Stimulated activated naive B cell treated with anti-CD40 and anti-IgM and Interleukin-4, amounts not matched to agents 10 μg/mL and 1 μg/mL and 100 μg/mL, for 72 hours (primary cell): ENCODE data around the gene OPA3.

Source experiments
- ATAC-seq, 2 donors: fragments of 150-1000 bp; cut with Tn5 transposase; replicated peaks; 2 replicates each; pipeline ENCODE4 v1.10.0; 2021; ENCODE audit warnings: moderate library complexity in 1 of 2
- DNase-seq: peaks from one replicate; pipeline ENCODE4 v3.0.0; 2021
- H3K27ac Mint-ChIP-seq: one replicate; pipeline ENCODE4 v1.8.0; 2022; ENCODE audit warnings: mild to moderate bottlenecking, mixed read lengths
- H3K27me3 Mint-ChIP-seq, 2 donors: one replicate each; pipeline ENCODE4 v1.8.0; 2022; ENCODE audit warnings: mixed read lengths in 2 of 2
- H3K36me3 Mint-ChIP-seq, 2 donors: one replicate each; pipeline ENCODE4 v1.8.0; 2022; ENCODE audit warnings: mixed read lengths in 2 of 2, mild to moderate bottlenecking in 1 of 2
- H3K4me1 Mint-ChIP-seq, 2 donors: one replicate each; pipeline ENCODE4 v1.8.0; 2022; ENCODE audit warnings: mixed read lengths in 2 of 2, mild to moderate bottlenecking in 1 of 2
- H3K4me3 Mint-ChIP-seq, 2 donors: one replicate each; pipeline ENCODE4 v1.8.0; 2022; ENCODE audit warnings: mild to moderate bottlenecking in 2 of 2, mixed read lengths in 2 of 2, moderate library complexity in 1 of 2
- H3K9me3 Mint-ChIP-seq, 2 donors: one replicate each; pipeline ENCODE4 v1.8.0; 2022; ENCODE audit warnings: mixed read lengths in 2 of 2, mild to moderate bottlenecking in 1 of 2

The OPA3 gene

DNA sequence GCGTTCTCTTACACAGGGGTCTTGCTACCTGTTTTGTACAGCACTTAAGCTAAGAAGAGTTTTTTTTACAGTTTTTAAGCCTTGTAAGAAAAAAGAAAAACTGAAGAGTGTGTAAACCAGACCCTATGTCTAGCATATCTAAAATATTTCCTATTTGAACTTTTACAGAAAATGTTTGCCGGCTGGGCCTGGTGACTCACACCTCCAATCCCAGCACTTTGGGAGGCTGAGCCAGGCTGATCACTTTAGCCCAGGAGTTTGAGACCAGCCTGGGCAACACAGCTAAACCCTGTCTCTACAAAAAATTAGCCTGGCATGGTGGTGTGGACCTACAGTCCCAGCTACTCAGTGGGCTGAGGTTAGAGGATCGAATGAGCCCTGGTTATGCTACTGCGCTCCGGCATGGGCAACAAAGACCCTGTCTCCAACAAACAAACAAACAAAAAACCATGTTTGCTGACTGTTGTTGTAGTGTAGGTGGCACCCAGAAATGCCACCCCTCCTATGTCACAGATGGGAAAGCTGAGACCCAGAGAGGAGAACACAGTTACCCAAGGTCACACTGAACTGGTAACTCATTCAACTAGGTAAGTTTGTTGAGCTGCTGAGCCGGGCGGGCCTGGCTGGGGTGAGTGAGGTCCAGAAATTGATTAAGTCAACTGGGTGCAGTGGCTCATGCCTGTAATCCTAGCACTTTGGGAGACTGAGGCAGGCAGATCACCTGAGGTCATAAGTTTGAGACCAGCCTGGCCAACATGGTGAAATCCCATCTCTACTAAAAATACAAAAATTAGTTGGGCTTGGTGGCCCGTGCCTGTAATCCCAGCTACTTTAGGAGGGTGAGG lies 79.2 kb downstream of the OPA3 start:
- DNase-seq (no peak), ATAC-seq (no peak)
- H3K9me3 Mint-ChIP-seq: no peaks in the 10 kb centered on the region
- peaks cover 16 to 29% of the 10 kb centered on the region in 2 donors for H3K36me3 Mint-ChIP-seq
- peak overlapping the region; percentile 88 for H3K27ac Mint-ChIP-seq
- H3K4me1 Mint-ChIP-seq: peaks cover 33 to 46% of the 10 kb centered on the region in 2 donors
- peak overlapping the region; percentile 83 to 95 for H3K4me3 Mint-ChIP-seq
- H3K27me3 Mint-ChIP-seq: no peaks in the 10 kb centered on the region

DNA sequence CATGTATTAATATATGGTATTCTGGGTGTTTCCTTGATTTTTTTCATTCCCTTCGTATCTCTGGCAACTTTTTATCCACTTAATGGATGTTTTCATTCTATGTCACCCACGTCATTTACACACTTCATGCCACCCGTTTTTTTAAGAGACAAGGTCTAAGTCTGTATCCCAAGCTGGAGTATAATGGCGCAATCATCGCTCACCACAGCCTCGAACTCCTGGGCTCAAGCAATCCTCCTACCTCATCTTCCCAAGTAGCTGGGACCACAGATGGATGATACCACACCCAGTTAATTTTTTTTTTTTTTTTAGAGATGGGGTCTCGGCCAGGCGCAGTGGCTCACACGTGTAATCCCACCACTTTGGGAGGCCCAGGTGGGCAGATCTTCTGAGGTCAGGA lies 80.7 kb downstream of the OPA3 start:
- peaks cover 5 to 8% of the 10 kb centered on the region in 2 donors for H3K27me3 Mint-ChIP-seq
- ATAC-seq (no peak), DNase-seq (no peak)
- H3K9me3 Mint-ChIP-seq: peaks cover 0 to 4% of the 10 kb centered on the region in 2 donors
- peaks cover 12 to 20% of the 10 kb centered on the region in 2 donors for H3K36me3 Mint-ChIP-seq
- no peak overlapping the region for H3K4me3 Mint-ChIP-seq
- peaks cover 29 to 44% of the 10 kb centered on the region in 2 donors for H3K4me1 Mint-ChIP-seq
- H3K27ac Mint-ChIP-seq: no peak overlapping the region

DNA sequence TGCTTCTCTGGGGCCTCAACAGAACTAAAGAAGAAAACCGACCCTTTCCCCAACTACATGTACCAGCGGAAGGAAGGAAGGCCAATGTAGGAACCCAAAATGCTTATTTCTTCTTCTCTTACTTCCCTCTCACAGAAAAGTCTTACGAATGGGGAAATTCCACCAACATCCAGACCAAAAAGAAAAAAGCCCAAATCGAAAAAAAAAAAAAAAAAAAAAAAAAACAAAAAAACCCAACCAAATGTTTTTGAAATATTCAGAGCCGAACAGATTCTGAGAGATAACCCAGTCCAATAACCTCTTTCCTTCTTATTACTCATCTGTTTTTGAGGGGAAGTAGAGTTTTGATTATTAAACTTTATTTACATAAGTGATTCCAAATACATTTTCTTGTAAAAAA lies 82.5 kb downstream of the OPA3 start:
- peak overlapping the region; percentile 69 for H3K27ac Mint-ChIP-seq
- no peak for DNase-seq
- H3K36me3 Mint-ChIP-seq: peaks cover 9 to 14% of the 10 kb centered on the region in 2 donors
- peaks cover 5 to 8% of the 10 kb centered on the region in 2 donors for H3K27me3 Mint-ChIP-seq
- peaks cover 34 to 62% of the 10 kb centered on the region in 2 donors for H3K4me1 Mint-ChIP-seq
- no peak overlapping the region for H3K4me3 Mint-ChIP-seq
- peaks cover 0 to 4% of the 10 kb centered on the region in 2 donors for H3K9me3 Mint-ChIP-seq
- no peak for ATAC-seq

DNA sequence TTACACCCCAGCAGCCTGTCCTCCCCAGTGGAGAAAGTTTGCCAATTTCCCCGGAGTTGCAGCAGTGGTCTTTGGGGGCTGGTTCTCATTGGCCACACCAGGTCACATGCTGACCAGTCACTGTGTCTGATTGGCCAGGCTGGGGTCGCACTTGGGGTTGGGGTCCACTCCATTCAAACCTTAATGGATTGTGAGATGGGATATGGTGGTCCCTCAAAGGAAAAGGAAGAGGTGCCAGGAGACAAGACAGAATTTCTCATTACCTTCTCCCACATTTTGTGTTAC lies 82.9 kb downstream of the OPA3 start:
- Mint-ChIP-seq H3K4me3 (no peak overlapping the region), H3K27ac (no peak overlapping the region), H3K36me3 (peaks cover 9 to 13% of the 10 kb centered on the region in 2 donors), H3K9me3 (peaks cover 0 to 4% of the 10 kb centered on the region in 2 donors), H3K27me3 (peaks cover 5 to 8% of the 10 kb centered on the region in 2 donors), H3K4me1 (peaks cover 35 to 66% of the 10 kb centered on the region in 2 donors)
- ATAC-seq (no peak), DNase-seq (no peak)

DNA sequence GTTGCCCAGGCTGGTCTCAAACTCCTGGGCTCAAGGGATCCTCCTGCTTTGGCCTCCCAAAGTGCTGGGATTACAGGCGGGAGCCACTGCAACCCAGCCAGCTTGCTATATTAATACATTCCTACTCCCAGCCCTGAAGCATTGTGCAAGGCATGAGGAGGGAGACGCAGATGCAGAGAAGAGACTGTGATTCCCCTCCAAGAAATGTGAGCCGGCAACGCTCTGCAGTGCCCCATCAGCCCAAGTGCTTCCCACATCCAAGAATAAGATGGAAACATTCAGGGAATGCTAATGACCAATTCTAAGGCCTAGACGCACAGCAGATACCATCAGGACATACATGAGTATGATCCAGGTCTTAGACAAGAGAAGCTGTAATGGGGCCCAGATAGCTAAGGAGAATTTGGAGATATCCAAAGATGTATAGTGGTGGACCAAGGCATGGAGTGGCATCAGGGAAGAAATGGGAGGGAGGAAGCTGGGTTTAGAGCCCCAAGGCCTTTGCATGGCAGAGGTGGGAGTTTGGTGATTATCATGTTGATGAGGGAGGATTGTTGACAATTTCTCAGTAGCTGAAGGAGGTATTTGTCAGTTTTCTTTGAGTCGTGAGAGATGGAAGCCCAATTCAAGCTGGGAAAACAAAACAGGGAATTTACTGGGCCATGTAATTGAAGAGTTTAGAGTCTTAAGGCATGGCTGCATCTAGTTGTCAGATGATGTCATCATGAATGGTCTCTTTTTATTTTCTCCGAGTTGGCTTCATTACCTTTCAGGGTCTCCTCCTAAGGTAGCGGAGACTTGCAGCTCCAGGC lies 83.5 kb downstream of the OPA3 start:
- peaks cover 0 to 4% of the 10 kb centered on the region in 2 donors for H3K9me3 Mint-ChIP-seq
- peak overlapping the region; percentile 20 for H3K27ac Mint-ChIP-seq
- peaks cover 9 to 13% of the 10 kb centered on the region in 2 donors for H3K36me3 Mint-ChIP-seq
- DNase-seq (no peak), ATAC-seq (no peak)
- H3K27me3 Mint-ChIP-seq: peaks cover 5 to 10% of the 10 kb centered on the region in 2 donors
- peaks cover 35 to 63% of the 10 kb centered on the region in 2 donors for H3K4me1 Mint-ChIP-seq
- no peak overlapping the region for H3K4me3 Mint-ChIP-seq

DNA sequence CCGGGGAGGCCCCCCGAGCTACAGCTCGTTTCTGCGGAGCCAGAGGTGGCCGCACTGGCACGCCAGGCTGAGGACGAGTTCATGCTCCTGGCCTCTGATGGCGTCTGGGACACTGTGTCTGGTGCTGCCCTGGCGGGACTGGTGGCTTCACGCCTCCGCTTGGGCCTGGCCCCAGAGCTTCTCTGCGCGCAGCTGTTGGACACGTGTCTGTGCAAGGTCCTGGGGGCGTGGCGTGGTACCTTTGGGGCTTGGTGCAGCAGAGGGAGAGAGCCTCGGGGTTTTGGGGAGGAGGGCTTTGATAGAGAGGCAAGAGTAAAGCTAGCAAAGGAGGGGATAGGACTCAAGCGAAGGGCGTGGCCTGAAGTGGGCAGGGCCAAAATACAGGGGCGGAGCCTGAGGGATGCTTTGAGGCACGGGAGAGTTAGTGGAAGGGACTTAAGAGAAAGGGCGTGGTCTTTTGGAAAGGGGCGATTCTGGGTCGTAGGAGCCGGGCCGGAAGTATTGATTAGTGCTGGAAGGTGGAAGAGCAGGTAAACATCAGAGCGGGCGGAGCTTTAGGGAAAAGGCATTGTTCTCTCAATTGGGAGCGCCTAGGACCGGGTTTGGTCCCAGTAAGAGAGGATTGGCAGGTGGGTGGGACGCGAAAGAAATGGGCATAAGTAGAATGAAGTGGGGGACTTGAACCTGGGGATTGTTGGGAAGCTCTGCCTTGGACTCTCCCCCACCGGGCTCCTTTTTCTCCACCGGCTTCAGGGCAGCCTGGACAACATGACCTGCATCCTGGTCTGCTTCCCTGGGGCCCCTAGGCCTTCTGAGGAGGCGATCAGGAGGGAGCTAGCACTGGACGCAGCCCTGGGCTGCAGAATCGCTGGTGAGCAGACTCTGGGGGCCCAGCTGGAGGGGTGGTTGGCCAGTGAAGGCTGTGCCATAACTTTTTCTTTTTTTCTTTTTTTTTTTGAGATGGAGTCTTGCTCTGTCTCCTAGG lies 85.1 kb downstream of the OPA3 start:
- Mint-ChIP-seq H3K9me3 (peaks cover 0 to 4% of the 10 kb centered on the region in 2 donors), H3K4me3 (peak overlapping the region; percentile 50 to 68), H3K27ac (peak overlapping the region; percentile 7), H3K36me3 (peaks cover 9 to 13% of the 10 kb centered on the region in 2 donors), H3K27me3 (peaks cover 13 to 21% of the 10 kb centered on the region in 2 donors), H3K4me1 (peaks cover 34 to 55% of the 10 kb centered on the region in 2 donors)
- peak; percentile 34 to 41 for ATAC-seq
- DNase-seq: no peak

DNA sequence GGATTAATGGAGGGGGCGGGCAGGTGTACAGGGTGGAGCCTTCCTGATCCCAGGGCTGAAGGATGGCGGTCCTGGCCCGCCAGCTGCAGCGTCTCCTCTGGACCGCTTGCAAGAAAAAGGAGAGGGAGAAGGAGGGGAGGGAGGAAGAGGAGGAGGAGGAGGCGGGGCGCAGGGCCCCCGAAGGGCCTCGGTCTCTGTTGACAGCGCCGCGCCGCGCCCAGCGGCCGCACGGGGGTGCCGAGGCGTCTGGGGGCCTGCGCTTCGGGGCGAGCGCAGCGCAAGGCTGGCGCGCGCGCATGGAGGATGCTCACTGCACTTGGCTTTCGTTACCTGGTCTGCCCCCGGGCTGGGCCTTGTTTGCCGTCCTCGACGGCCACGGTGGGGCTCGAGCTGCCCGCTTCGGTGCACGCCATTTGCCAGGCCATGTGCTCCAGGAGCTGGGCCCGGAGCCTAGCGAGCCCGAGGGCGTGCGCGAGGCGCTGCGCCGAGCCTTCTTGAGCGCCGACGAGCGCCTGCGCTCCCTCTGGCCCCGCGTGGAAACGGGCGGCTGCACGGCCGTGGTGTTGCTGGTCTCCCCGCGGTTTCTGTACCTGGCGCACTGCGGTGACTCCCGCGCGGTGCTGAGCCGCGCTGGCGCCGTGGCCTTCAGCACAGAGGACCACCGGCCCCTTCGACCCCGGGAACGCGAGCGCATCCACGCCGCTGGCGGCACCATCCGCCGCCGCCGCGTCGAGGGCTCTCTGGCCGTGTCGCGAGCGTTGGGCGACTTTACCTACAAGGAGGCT lies 86.0 kb downstream of the OPA3 start, which contains the start of gene PPM1N:
PPM1N (plus strand) TSS at position 33 of the 785 bp plus-strand sequence; CDS start at position 63, 30 bp downstream.
- ATAC-seq (peak; percentile 41 to 43), DNase-seq (no peak)
- peak within 1 kb of the TSS; percentile 85 to 87 for H3K4me3 Mint-ChIP-seq
- peaks cover 34 to 62% of the 10 kb centered on the region in 2 donors for H3K4me1 Mint-ChIP-seq
- H3K9me3 Mint-ChIP-seq: peaks cover 0 to 4% of the 10 kb centered on the region in 2 donors
- peaks cover 9 to 13% of the 10 kb centered on the region in 2 donors for H3K36me3 Mint-ChIP-seq
- H3K27me3 Mint-ChIP-seq: peaks cover 17 to 21% of the 10 kb centered on the region in 2 donors
- H3K27ac Mint-ChIP-seq: peak within 1 kb of the TSS; percentile 83

DNA sequence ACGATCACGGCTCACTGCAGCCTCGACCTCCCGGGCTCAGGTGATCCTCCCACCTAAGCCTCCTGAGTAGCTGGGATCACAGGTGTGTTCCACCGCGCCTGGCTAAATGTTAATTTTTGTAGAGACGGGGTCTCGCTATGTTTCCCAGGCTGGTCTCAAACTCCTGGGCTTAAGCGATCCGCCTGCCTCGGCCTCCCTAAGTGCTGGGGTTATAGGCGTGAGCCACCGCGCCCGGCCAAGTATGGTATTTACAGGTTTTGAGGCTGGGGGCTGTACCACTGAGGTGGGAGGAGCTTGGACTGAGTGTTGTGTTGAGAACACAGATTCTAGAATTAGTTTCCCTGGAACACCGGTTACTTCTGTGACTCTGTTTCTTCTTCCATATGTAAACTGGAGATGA lies 86.8 kb downstream of the OPA3 start:
- peaks cover 24 to 28% of the 10 kb centered on the region in 2 donors for H3K27me3 Mint-ChIP-seq
- ATAC-seq (no peak), DNase-seq (no peak)
- no peak overlapping the region for H3K27ac Mint-ChIP-seq
- H3K4me1 Mint-ChIP-seq: peaks cover 38 to 70% of the 10 kb centered on the region in 2 donors
- peak overlapping the region; percentile 48 to 68 for H3K4me3 Mint-ChIP-seq
- H3K9me3 Mint-ChIP-seq: peaks cover 0 to 4% of the 10 kb centered on the region in 2 donors
- H3K36me3 Mint-ChIP-seq: peaks cover 7 to 13% of the 10 kb centered on the region in 2 donors

DNA sequence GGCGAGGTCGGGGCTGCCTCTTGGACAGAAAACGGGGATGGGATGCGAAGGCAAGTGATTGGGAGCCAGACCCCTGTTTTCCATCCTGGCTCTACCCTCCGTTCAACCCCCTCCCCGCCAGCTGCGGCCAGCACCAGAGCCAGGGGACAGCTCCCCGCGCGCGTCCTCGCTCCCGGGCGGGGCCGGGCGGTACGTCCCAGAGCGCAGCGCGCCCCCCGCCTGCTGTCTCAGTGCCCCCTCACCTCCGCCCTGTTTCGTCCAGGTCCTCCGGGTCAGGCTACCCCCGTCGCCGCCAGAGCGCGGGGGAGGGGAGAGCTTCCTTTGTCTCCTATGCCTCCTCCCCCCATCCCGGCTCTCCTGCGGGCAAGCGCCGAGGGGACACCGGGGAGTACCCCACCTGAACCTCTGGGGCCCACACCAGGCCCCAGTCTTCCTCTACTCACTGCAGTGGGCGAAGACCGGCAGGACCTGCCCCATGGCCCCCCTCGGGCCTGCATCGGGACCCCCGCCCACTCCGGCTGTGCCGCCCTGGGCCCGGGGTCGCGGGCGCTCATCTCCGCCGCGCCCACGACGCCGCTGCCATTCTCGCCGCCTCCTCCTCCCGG lies 88.2 kb downstream of the OPA3 start:
- Mint-ChIP-seq H3K36me3 (peaks cover 7 to 11% of the 10 kb centered on the region in 2 donors), H3K27ac (no peak overlapping the region), H3K4me1 (peaks cover 32 to 65% of the 10 kb centered on the region in 2 donors), H3K9me3 (peaks cover 0 to 4% of the 10 kb centered on the region in 2 donors), H3K27me3 (peaks cover 34 to 41% of the 10 kb centered on the region in 2 donors), H3K4me3 (peak overlapping the region; percentile 85 to 87)
- peak; percentile 12 to 19 for ATAC-seq
- no peak for DNase-seq

DNA sequence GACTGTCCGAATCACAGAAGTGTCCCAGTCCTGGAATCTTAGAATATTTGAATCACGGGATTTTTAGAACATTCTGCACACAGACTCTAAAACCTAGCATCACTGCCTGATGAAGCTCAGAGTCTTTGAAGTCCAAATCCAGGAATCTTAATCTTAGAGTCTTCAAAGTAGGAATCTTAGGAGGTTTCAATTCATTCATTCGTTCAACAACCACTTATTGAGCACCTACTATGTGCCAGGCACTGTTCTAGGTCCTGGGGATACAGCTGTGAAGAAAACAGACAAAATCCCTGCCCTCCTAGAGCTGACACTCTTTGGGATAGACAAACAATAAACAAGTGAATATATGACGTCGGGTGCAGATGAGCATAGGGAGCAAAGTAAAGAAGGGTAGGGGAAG lies 89.4 kb downstream of the OPA3 start:
- Mint-ChIP-seq H3K4me1 (peaks cover 29 to 57% of the 10 kb centered on the region in 2 donors), H3K27ac (no peak overlapping the region), H3K4me3 (peak overlapping the region; percentile 28 to 53), H3K36me3 (peaks cover 4% of the 10 kb centered on the region in 2 donors), H3K27me3 (peaks cover 36 to 42% of the 10 kb centered on the region in 2 donors), H3K9me3 (peaks cover 0 to 4% of the 10 kb centered on the region in 2 donors)
- DNase-seq (no peak), ATAC-seq (no peak)

DNA sequence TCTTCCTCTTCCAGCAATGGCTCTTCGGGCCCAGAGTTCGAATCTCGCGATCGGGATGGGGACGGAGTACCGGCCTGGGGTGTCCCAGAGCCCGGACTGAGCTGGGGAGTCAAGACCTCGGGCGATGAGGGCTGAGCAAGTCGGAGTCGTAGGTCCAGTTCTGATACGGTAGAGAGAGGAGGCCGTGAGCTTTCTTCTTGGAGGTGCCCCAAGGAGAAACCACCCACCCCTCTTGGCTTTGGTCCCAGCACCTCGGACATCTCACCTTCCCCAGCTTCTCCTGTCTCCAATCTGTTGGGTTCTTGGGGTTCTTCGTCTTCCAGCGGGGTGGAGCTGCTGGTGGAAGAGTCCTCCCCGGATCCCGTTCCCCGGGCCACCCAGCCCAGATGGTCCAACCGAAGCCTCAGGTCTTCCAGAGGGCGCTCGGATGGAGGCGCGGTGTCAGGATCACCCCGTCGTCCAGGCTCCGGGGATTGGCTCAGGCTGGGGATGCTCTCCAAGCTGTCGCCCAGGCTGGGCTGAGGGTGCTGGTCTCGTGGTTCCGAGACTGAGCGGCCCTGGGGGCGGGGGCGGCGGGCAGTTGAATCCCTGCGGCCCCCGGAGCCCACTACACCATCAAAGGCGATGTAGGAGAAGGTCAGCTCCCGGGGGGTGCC lies 90.2 kb downstream of the OPA3 start:
- peaks cover 0 to 3% of the 10 kb centered on the region in 2 donors for H3K9me3 Mint-ChIP-seq
- H3K36me3 Mint-ChIP-seq: peaks cover 2 to 3% of the 10 kb centered on the region in 2 donors
- no peak overlapping the region for H3K4me3 Mint-ChIP-seq
- H3K27me3 Mint-ChIP-seq: peaks cover 35 to 38% of the 10 kb centered on the region in 2 donors
- peak overlapping the region; percentile 47 for H3K27ac Mint-ChIP-seq
- peaks cover 26 to 53% of the 10 kb centered on the region in 2 donors for H3K4me1 Mint-ChIP-seq
- no peak for DNase-seq
- ATAC-seq: no peak
